Panc1 (cell line): ENCODE data around the gene SLC12A4. TPM values are rescaled to one million over a fixed set of nuclear protein-coding genes. Genes with fewer than 3 reads are reported as not detected.

Source experiments
- ATAC-seq: fragments of 200-7000 bp; cut with Tn5 transposase; 2 replicates; pipeline ENCODE4 v1.9.1; 2020; ENCODE audit warnings: mild to moderate bottlenecking, moderate library complexity
- BruUV-seq: library from RNA; stranded (reverse); fragments of 400-500 nt; replicated peaks from 2 replicates; lab custom pipeline; 2021; lab: Mats Ljungman, UMichigan
- CTCF ChIA-PET: fragments of 300-600 bp; sonication (Branson Sonifier 250); formaldehyde crosslinking; loops from one replicate; lab custom pipeline; 2022; ENCODE audit warnings: antibody characterized with exemption; lab: Charles Lee
- POLR2A ChIA-PET: fragments of 300-600 bp; sonication (Branson Sonifier 250); formaldehyde crosslinking; loops from one replicate; lab custom pipeline; 2022; ENCODE audit warnings: antibody characterized with exemption; lab: Charles Lee
- DNase-seq: peaks from one replicate; pipeline ENCODE4 v3.0.0-alpha.2; 2010; ENCODE audit warnings: low read depth, low spot score
- H3K27ac ChIP-seq: 2 replicates; pipeline ENCODE4 v1.5.1; 2011; ENCODE audit warnings: mild to moderate bottlenecking, low read length, inconsistent platforms
- H3K27me3 ChIP-seq: fragments of 200-500 bp; sonication (Bioruptor generic); 2 replicates; pipeline ENCODE4 v1.6.0; 2014; ENCODE audit warnings: low read length, inconsistent platforms; ENCODE audit not compliant: control insufficient read depth, insufficient read depth
- H3K36me3 ChIP-seq: fragments of 200-500 bp; sonication (Bioruptor generic); 2 replicates; pipeline ENCODE4 v1.5.1; 2014; ENCODE audit warnings: inconsistent platforms, mild to moderate bottlenecking, low read length, moderate library complexity; ENCODE audit not compliant: control insufficient read depth, insufficient read depth
- H3K4me1 ChIP-seq: 2 replicates; pipeline ENCODE4 v1.5.1; 2011; ENCODE audit warnings: inconsistent platforms, mild to moderate bottlenecking, low read length, moderate library complexity; ENCODE audit not compliant: control insufficient read depth, insufficient read depth
- H3K4me3 ChIP-seq, 2 experiments: 2 replicates each; pipeline ENCODE4 v1.5.1; 2011 to 2012; ENCODE audit warnings: low read depth in 2 of 2, low read length in 2 of 2, mild to moderate bottlenecking in 2 of 2, inconsistent platforms in 1 of 2, moderate library complexity in 1 of 2
- H3K9me3 ChIP-seq: fragments of 200-500 bp; sonication (Bioruptor generic); 2 replicates; pipeline ENCODE4 v1.5.1; 2014; ENCODE audit warnings: low read depth, mild to moderate bottlenecking, inconsistent platforms, low read length, moderate library complexity; ENCODE audit not compliant: control insufficient read depth, insufficient read depth
- POLR2AphosphoS5 ChIP-seq: IDR thresholded peaks from 2 replicates; pipeline ENCODE4 v1.6.1; 2012; ENCODE audit warnings: mild to moderate bottlenecking, low read depth, low read length, moderate library complexity
- SIN3A ChIP-seq: IDR thresholded peaks from 2 replicates; pipeline ENCODE4 v1.6.1; 2012; ENCODE audit warnings: low read depth, mild to moderate bottlenecking, low read length, moderate library complexity, borderline replicate concordance; ENCODE audit not compliant: insufficient read depth
- TCF7L2 ChIP-seq: IDR thresholded peaks from 2 replicates; pipeline ENCODE4 v1.6.1; 2011; ENCODE audit warnings: mild to moderate bottlenecking, low read depth, low read length, inconsistent platforms
- in situ Hi-C: cut with HindIII; loops from 2 replicates; pipeline ENCODE4 v1.10.0; 2016; ENCODE audit warnings: low sequenced_read_pairs, low pct_unique_long_range_greater_than_20kb
- intact Hi-C: fragments of 100-400 bp; cut with micrococcal nuclease; formaldehyde crosslinking; loops from one replicate; pipeline ENCODE4 v1.10.0; 2022; ENCODE audit not compliant: unreplicated experiment
- total RNA-seq: library from RNA; stranded (reverse); gene quantifications from one replicate; pipeline ENCODE4 v1.2.1, GENCODE V29; 2021; ENCODE audit not compliant: unreplicated experiment
- TF ChIP-seq, protein P1 (sequence below): fragments of 450-650 bp; IDR thresholded peaks from 2 replicates; pipeline ENCODE4 v1.5.1; 2017; ENCODE audit warnings: mild to moderate bottlenecking
- TF ChIP-seq, protein P2 (sequence below), 2 experiments: IDR thresholded peaks; 2 replicates each; pipeline ENCODE4 v1.6.1; 2011 to 2012; ENCODE audit warnings: low read depth in 2 of 2, control low read depth in 1 of 2, low read length in 1 of 2, mild to moderate bottlenecking in 1 of 2, moderate library complexity in 1 of 2; ENCODE audit not compliant: insufficient read depth in 1 of 2

The SLC12A4 gene
- total RNA-seq, 1 experiment from 2014 or later = 31.8 TPM

DNA sequence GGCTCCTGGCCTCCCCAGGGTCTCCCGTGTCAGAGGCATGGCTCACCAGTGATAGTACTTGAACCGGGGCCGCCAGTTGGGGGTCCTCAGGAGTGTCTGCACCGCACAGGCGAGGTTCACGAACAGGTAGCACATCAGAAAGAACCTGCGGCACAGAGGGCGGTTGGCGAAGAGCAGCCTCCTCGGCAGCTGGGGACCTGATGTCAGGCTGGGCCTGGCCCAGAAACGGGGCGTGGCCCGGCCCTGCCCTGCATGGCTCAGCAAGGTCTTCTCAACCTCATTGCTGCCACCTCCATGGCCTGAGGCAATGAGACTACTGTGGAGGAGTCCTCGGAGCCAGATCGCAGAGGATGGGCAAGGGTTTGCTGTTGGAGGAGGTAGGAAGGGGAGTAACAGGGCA lies 20.4 kb downstream of the SLC12A4 start:
- ChIA-PET CTCF (no interaction called here), POLR2A (no interaction called here)
- Histone ChIP-seq H3K4me1 (no peaks in the 10 kb centered on the region; the same call in 1 of the 2 replicates), H3K9me3 (no peaks in the 10 kb centered on the region), H3K4me3 (no peak overlapping the region), H3K36me3 (no peaks in the 10 kb centered on the region), H3K27ac (no peak overlapping the region), H3K27me3 (no peaks in the 10 kb centered on the region)
- intact Hi-C loops = no loop called here
- ATAC-seq = no peak; the same call in 1 of the 2 replicates
- BruUV-seq = no TSS peak
- in situ Hi-C loops = no loop called here
- TF ChIP-seq, protein P1, sequence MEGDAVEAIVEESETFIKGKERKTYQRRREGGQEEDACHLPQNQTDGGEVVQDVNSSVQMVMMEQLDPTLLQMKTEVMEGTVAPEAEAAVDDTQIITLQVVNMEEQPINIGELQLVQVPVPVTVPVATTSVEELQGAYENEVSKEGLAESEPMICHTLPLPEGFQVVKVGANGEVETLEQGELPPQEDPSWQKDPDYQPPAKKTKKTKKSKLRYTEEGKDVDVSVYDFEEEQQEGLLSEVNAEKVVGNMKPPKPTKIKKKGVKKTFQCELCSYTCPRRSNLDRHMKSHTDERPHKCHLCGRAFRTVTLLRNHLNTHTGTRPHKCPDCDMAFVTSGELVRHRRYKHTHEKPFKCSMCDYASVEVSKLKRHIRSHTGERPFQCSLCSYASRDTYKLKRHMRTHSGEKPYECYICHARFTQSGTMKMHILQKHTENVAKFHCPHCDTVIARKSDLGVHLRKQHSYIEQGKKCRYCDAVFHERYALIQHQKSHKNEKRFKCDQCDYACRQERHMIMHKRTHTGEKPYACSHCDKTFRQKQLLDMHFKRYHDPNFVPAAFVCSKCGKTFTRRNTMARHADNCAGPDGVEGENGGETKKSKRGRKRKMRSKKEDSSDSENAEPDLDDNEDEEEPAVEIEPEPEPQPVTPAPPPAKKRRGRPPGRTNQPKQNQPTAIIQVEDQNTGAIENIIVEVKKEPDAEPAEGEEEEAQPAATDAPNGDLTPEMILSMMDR = no peak
- TF ChIP-seq SIN3A = no peak
- TF ChIP-seq POLR2AphosphoS5 = no peak
- no peak for TF ChIP-seq TCF7L2
- TF ChIP-seq, protein P2, sequence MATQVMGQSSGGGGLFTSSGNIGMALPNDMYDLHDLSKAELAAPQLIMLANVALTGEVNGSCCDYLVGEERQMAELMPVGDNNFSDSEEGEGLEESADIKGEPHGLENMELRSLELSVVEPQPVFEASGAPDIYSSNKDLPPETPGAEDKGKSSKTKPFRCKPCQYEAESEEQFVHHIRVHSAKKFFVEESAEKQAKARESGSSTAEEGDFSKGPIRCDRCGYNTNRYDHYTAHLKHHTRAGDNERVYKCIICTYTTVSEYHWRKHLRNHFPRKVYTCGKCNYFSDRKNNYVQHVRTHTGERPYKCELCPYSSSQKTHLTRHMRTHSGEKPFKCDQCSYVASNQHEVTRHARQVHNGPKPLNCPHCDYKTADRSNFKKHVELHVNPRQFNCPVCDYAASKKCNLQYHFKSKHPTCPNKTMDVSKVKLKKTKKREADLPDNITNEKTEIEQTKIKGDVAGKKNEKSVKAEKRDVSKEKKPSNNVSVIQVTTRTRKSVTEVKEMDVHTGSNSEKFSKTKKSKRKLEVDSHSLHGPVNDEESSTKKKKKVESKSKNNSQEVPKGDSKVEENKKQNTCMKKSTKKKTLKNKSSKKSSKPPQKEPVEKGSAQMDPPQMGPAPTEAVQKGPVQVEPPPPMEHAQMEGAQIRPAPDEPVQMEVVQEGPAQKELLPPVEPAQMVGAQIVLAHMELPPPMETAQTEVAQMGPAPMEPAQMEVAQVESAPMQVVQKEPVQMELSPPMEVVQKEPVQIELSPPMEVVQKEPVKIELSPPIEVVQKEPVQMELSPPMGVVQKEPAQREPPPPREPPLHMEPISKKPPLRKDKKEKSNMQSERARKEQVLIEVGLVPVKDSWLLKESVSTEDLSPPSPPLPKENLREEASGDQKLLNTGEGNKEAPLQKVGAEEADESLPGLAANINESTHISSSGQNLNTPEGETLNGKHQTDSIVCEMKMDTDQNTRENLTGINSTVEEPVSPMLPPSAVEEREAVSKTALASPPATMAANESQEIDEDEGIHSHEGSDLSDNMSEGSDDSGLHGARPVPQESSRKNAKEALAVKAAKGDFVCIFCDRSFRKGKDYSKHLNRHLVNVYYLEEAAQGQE (IDR thresholded peaks at IDR 0.05; ENCODE audit: insufficient read depth in 1 of 2, low read depth in 2 of 2, low read length in 1 of 2) = no peak
- no peak for DNase-seq

- TF ChIP-seq TCF7L2 = no peak
- no peak for TF ChIP-seq POLR2AphosphoS5
- TF ChIP-seq, protein P2 (IDR thresholded peaks at IDR 0.05; ENCODE audit: insufficient read depth in 1 of 2, low read depth in 2 of 2, low read length in 1 of 2) = no peak
- TF ChIP-seq, protein P1 = no peak
- TF ChIP-seq SIN3A = no peak
- in situ Hi-C loops = no loop called here
- Histone ChIP-seq H3K9me3 (no peaks in the 10 kb centered on the region), H3K4me1 (no peaks in the 10 kb centered on the region; the same call in 1 of the 2 replicates), H3K27ac (no peak overlapping the region), H3K27me3 (no peaks in the 10 kb centered on the region), H3K36me3 (no peaks in the 10 kb centered on the region), H3K4me3 (no peak overlapping the region)
- CTCF ChIA-PET = no interaction called here
- ATAC-seq = no peak
- intact Hi-C loops = no loop called here
- POLR2A ChIA-PET = no interaction called here
- no peak for DNase-seq
- no TSS peak for BruUV-seq
Observed at GRCh38 chr16:67946966-67947558, 21.4 kb downstream of the SLC12A4 start.
